AG09319 (cell line): ENCODE results near the gene UPK1B.

Source experiments
- DNase-seq: peaks from one replicate; pipeline ENCODE4 v3.0.0-alpha.2; 2010; ENCODE audit warnings: low read depth; ENCODE audit errors: extremely low read depth
- TF ChIP-seq, protein P1 (sequence below): IDR thresholded peaks from 2 replicates; pipeline ENCODE4 v1.5.1; 2011; ENCODE audit warnings: low read depth, mild to moderate bottlenecking, inconsistent platforms, low read length, moderate library complexity

The UPK1B gene

DNA sequence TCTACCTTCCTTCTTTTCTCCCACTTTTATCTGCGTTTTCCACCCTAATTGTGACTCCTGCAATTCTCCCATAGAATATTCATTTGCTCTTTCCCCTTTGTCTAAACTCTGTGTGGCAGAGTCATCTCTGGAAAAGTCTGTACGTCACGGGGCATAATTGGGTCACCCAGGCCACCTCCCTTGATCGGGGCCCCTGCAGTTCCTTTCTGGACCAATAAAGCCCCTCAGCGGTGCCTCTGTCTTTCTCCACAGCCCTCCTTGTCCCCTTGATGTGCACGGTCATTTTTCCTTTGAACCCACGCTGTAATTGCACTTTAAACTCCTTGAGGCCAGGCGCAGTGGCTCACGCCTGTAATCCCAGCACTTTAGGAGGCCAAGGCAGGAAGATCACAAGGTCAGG, 10.7 kb downstream of the UPK1B start:
- no peak for DNase-seq
- TF ChIP-seq, protein P1, sequence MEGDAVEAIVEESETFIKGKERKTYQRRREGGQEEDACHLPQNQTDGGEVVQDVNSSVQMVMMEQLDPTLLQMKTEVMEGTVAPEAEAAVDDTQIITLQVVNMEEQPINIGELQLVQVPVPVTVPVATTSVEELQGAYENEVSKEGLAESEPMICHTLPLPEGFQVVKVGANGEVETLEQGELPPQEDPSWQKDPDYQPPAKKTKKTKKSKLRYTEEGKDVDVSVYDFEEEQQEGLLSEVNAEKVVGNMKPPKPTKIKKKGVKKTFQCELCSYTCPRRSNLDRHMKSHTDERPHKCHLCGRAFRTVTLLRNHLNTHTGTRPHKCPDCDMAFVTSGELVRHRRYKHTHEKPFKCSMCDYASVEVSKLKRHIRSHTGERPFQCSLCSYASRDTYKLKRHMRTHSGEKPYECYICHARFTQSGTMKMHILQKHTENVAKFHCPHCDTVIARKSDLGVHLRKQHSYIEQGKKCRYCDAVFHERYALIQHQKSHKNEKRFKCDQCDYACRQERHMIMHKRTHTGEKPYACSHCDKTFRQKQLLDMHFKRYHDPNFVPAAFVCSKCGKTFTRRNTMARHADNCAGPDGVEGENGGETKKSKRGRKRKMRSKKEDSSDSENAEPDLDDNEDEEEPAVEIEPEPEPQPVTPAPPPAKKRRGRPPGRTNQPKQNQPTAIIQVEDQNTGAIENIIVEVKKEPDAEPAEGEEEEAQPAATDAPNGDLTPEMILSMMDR, result no peak

DNA sequence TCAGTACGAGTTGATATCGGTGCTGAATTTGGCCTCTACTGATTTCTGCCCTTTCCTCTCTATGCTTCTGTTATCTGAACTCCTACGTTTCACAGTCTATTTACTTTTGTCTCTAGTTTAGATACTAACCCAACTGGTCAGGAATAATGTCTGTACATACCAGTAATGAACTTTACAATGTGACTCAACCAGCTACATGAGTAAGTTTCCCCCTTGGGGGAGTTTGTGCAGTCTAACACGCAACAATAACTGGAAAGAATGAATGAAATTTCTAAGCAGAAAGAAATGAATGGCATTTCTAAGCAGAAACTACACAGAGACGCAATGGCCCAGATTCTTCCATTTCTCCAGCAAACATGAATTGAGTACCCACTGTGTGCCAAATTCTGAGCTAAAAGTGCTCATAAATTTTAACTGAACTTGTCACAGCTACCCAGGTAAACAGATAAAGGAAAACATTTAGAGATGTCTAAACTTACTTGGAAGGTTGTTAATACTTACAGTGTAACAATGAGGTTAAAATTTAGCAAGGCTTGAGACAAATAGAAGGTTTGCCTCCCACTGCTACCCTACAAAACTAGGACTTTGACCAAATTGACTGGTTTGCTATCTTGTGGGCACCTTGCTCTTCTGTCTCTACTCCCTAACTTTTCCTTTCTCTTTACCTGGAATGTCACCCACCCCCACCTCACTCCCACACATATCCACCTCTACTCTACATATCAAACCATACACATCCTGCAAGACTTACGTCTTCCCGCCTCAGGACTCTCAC, 11.6 kb downstream of the UPK1B start:
- TF ChIP-seq, protein P1, result no peak
- peak; percentile 48 for DNase-seq

DNA sequence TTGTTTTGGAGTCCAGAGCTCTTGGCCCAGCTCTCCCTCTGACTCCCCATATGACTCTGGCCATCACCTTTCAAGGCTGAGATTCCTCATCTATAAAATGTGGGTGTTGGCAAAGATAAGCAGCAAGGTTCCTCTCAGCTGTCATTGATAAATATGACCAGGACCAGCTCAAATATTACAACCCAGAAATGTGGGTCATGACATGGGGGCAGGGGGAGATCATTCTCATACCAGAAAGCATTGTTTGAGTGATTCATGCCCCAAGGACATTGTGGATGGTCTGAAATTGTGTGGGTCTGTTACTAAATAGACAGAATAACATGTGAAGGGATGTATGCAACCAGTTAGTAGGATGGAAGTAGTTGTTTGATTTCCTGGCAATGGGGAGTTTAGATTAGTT, 13.9 kb downstream of the UPK1B start:
- DNase-seq, result no peak
- TF ChIP-seq, protein P1, result no peak

DNA sequence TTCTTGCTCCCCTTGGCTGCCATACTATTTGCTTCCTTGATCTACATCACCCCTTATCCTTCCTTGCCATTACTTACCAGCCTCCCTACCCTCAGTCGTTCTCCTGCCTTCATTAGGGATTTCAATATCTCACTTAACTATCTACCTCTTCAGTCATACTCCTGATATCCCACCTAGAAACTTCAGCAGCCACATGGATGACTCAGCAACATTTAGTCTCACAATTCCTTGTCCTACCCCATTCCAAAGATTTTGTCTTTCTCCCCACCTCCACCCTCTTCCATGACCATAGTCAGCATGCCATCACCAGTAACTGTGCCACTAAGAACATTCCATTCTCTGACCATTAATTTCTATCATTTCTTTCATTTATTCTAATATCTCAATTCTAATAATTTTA, 18.4 kb downstream of the UPK1B start:
- TF ChIP-seq, protein P1, result no peak
- DNase-seq, result no peak

DNA sequence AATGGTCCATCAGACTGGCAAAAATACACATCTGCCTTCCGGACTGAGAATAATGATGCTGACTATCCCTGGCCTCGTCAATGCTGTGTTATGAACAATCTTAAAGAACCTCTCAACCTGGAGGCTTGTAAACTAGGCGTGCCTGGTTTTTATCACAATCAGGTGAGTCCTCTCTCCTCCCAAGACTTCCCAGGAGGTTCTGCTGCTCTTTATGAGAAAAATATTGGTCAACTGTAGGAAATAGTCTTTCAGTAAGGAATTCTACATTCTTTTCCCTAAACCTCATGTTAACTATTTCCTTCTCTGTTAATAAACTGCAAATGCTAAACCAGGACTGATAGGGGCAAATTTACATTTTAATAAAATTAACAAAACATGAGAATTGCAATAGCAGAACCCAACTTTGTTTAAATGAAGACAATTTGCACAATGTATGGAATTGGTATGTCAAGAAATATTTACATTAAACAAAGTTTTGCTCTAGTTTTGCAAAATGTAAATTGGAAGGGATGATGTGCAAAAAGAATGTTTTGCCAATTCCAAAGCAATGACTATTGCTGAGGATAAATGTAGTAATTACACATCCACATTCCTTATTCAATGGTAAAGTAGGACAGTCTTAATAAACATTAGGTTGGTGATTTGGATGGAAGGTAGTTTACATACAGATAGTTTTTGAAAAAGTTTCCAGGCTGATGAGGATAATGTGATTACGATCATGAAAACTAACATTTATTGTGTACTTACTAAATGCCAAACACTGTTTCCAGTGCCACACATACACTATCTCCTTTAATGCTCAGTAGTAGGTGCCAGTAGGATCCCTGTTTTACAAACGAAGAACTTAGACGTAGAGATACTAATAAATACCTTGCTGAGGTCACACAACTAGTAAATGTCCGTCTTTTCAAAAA, 21.1 kb downstream of the UPK1B start:
- TF ChIP-seq, protein P1, result no peak
- no peak for DNase-seq

DNA sequence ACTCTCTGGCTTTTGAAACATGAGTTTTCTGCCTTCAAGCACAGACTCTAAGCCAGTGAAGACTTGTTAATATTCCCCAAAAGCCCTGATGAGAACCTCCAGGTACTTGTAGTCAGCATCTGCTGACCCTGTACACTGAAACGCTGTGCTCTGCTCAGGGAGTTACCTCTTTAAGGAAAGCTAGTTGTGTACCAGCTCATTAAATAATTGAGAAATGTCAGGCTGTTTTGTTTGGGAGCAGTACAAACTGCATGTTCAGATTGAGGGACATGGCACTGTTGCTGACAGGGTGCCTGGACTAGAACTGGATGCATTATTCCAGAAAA, 21.7 kb downstream of the UPK1B start:
- no peak for DNase-seq
- TF ChIP-seq, protein P1, result no peak

DNA sequence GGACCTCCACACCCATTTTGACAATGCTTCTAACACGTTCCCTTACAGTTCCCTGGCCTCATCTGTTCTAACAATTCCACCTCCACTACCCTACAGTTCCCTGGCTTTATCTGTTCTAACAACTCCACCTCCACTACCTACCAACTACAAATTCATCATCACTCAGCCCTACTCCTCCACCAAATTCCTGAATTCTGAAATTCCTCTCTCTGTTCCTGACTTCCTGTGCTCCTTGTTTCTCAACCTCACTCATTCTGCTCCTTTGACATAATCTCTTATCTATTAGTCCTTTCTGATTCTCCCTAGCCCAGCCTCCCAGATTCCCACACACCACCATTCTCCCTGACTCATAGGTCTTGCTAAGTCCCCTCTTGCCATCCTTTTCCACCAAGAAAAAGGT, 22.5 kb downstream of the UPK1B start:
- DNase-seq, result no peak
- TF ChIP-seq, protein P1, result no peak
